ENCODE measurements around the gene AMPH.
"Not testable (repeated sequence)": the region's sequence is repeated elsewhere in the genome, so short reads cannot be mapped to it uniquely, and the experiment has no call there.

DNA sequence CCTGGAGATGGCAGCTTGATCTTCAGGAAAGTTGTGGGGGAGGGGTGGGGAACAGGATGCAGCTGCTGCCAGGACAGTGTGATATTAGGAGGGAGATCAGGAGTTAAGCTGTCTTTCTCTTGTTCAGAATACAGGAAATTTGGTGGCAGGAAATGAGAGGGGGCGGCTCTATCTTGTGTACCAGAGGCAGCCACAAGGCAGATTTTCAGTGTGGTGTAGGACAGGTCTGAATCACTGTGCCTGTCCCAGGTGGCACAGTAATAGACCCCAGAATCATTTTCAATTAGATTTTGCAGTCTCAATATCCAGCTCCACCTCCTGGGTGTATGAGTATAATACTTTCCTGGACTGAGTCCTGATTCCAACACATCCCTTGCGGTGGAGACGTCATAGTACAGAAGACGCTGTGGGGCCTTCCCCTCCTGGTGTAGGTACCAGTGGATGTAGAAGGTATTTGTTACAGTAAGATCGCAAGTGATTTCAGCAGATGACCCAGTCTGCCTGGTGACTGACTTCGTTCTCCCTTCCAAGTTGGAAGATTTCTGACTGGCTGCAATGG lies 272.8 kb downstream of the AMPH start:
- TF ChIP-seq FOXM1 (IDR thresholded peaks at IDR 0.05; ENCODE audit: borderline replicate concordance); ELF4 (IDR thresholded peaks at IDR 0.05); SUZ12 (IDR thresholded peaks at IDR 0.05); FOXA1 (IDR thresholded peaks at IDR 0.05); NFRKB (IDR thresholded peaks at IDR 0.05); SP1 (IDR thresholded peaks at IDR 0.05); HDGF (IDR thresholded peaks at IDR 0.05; ENCODE audit: borderline replicate concordance); BHLHE40 (IDR thresholded peaks at IDR 0.05; ENCODE audit: borderline replicate concordance); ARNT (IDR thresholded peaks at IDR 0.05); ZNF384 (IDR thresholded peaks at IDR 0.05): not testable (repeated sequence)
- TF ChIP-seq, protein P1, sequence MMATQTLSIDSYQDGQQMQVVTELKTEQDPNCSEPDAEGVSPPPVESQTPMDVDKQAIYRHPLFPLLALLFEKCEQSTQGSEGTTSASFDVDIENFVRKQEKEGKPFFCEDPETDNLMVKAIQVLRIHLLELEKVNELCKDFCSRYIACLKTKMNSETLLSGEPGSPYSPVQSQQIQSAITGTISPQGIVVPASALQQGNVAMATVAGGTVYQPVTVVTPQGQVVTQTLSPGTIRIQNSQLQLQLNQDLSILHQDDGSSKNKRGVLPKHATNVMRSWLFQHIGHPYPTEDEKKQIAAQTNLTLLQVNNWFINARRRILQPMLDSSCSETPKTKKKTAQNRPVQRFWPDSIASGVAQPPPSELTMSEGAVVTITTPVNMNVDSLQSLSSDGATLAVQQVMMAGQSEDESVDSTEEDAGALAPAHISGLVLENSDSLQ (IDR thresholded peaks at IDR 0.05): not testable (repeated sequence)

Measured in HEK293T (cell line).